ACC112 (cell line): Measurements from ENCODE around the gene C4BPA.

Source experiments
- H2AFZ ChIP-seq: fragments of 200-600 bp; sonication (generic); one replicate; pipeline ENCODE4 v1.6.0; 2017; ENCODE audit warnings: antibody characterized with exemption, low read length; ENCODE audit not compliant: unreplicated experiment
- H3K27ac ChIP-seq: fragments of 200-600 bp; sonication (generic); 2 replicates; pipeline ENCODE4 v1.5.1; 2014; ENCODE audit warnings: low read depth, mild to moderate bottlenecking, antibody characterized with exemption, low read length, moderate library complexity
- H3K27me3 ChIP-seq: fragments of 200-600 bp; sonication (generic); 2 replicates; pipeline ENCODE4 v1.6.1; 2014; ENCODE audit warnings: mild to moderate bottlenecking, antibody characterized with exemption, low read length, moderate library complexity, mixed read lengths; ENCODE audit not compliant: insufficient read depth
- H3K36me3 ChIP-seq: fragments of 200-600 bp; sonication (generic); 2 replicates; pipeline ENCODE4 v1.6.1; 2016; ENCODE audit warnings: mild to moderate bottlenecking, antibody characterized with exemption, low read length, moderate library complexity, mixed read lengths; ENCODE audit not compliant: insufficient read depth
- H3K4me1 ChIP-seq: fragments of 200-600 bp; sonication (generic); one replicate; pipeline ENCODE4 v1.6.1; 2016; ENCODE audit warnings: low read length, mixed read lengths; ENCODE audit not compliant: insufficient read depth, unreplicated experiment, control insufficient read depth
- H3K4me3 ChIP-seq: fragments of 200-600 bp; sonication (generic); 2 replicates; pipeline ENCODE4 v1.5.1; 2014; ENCODE audit warnings: mild to moderate bottlenecking, low read depth, low read length
- H3K79me2 ChIP-seq: fragments of 200-600 bp; sonication (generic); one replicate; pipeline ENCODE4 v1.6.0; 2016; ENCODE audit warnings: low read length; ENCODE audit not compliant: control insufficient read depth, unreplicated experiment, insufficient read depth

Gene C4BPA

DNA sequence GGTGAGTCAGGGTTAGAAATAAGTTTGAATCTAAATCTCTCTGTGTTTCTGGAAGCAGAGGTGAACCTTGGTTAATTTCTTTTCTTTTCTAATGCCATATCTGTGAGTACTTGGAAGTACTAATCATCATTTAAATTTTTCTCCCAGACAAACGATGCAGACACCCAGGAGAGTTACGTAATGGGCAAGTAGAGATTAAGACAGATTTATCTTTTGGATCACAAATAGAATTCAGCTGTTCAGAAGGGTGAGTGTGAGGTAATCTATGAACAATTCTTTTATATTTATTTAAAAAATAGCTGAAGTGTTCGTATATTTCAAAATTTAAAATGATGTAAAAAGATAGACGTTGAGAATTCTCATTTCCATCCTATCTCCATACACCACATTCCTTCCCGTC is 11.2 kb downstream of the C4BPA start:
- Histone ChIP-seq H3K4me3 (no peak overlapping the region), H3K4me1 (no peaks in the 10 kb centered on the region), H3K27ac (no peak overlapping the region), H3K36me3 (no peaks in the 10 kb centered on the region), H3K79me2 (no peaks in the 10 kb centered on the region), H2AFZ (no peak overlapping the region), H3K27me3 (peaks cover 20% of the 10 kb centered on the region; the same call in 1 of the 2 replicates)

DNA sequence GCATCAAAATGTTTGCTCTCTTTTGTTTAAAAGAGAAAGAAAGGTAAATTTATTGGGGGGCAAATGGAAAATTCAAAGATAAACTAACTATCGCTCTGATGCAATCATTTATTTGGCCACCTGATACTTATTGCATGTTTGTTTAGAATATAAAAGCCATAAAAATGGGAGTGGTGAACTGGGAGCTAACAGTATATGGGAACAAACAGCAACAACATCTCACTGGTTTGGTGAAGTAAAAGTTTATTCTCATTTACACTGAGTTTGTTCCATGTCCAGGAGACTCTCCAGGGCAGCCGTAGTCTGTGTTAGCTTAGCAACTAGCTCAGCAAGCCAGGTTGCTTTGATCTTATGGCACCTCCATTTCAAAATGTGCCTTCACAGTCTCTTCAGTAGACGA is 20.4 kb downstream of the C4BPA start:
- Histone ChIP-seq H3K27ac (no peak overlapping the region), H3K36me3 (no peaks in the 10 kb centered on the region), H3K4me3 (no peak overlapping the region), H3K27me3 (peaks cover 12% of the 10 kb centered on the region; the same call in 1 of the 2 replicates), H3K79me2 (no peaks in the 10 kb centered on the region), H2AFZ (no peak overlapping the region), H3K4me1 (no peaks in the 10 kb centered on the region)

DNA sequence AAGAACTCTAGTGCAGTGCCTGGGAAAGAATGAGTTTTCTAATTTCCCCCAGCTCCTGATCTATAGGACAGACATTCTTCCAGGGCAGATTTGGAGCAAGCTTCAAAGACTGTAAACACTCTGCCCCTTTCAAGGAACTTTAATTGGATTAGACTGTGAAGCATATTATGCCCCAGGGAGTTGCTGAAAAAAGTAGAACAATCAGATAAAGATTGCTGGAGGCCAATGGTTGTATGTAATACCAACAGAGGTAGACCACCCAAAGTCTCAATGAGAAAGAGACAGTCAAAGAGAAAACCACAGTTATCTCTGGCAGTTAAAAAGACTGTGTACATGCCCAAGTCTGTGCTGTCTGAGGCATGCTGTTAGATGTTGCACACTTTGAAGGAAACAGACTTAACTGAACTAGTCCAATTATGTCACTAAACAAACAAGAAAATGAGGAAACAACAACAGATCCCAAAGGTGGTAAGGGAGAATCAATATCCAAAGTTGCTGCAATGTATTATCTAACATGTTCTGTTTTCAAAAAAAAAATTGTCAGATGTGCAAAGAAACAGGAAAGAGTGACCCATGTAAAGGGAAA is 24.4 kb downstream of the C4BPA start:
- H3K27ac ChIP-seq, result no peak overlapping the region
- no peak overlapping the region for H2AFZ ChIP-seq
- peaks cover 22% of the 10 kb centered on the region; the same call in 1 of the 2 replicates for H3K27me3 ChIP-seq
- H3K4me3 ChIP-seq, result no peak overlapping the region
- H3K79me2 ChIP-seq, result no peaks in the 10 kb centered on the region
- no peaks in the 10 kb centered on the region for H3K4me1 ChIP-seq
- no peaks in the 10 kb centered on the region for H3K36me3 ChIP-seq

DNA sequence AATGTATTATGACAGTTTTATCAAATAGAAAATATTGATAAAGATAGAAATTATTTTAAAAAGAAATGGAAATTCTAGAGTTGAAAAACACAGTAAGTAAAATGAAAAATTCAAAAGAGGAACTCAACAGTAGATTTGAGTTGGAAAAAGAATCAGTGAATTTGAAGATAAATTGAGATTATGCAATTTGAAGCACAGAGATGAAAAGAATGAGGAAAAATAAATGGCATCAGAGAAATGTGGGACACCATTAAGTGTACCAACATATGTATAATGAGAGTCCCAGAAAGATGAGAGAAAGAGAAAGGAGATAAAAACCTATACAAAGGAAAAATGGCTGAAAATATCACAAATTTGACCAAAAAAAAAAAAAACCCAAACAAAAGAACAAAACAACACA is 25.0 kb downstream of the C4BPA start:
- Histone ChIP-seq H3K36me3 (no peaks in the 10 kb centered on the region), H3K4me3 (no peak overlapping the region), H3K27ac (no peak overlapping the region), H3K27me3 (peaks cover 20% of the 10 kb centered on the region; the same call in 1 of the 2 replicates), H3K79me2 (no peaks in the 10 kb centered on the region), H2AFZ (no peak overlapping the region), H3K4me1 (no peaks in the 10 kb centered on the region)

DNA sequence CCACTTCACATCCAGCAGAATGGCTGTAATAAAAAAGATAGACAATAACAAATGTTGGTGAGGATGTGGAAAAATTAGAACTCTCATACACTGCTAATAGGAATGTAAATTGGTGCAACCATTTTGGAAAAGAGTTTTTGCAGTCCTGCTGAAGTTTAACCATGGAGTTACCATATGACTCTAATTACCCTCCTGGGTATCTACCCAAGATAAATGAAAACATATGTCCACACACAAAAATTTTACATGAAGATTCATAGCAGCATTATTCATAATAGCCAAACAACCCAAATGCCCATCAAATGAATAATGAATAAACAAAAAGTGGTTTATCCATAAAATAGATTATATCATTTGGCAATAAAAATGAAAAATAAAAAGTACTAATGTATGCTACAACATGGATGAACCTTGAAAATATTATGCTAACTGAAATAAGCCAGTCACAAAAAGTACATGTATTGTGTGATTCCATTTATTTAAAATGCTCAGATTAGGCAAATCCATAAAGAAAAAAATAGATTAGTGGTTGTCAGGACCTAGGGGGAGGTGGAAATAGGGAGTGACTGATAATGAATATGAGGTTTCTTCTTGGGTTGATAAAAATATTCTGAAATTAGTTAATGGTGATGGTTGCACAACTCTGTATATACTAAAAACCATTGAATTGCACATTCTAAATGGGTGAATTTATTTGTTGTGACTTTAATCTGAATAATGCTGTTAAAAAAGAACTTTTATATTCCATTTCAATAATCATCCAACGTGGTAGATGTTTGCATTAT is 26.4 kb downstream of the C4BPA start:
- H3K79me2 ChIP-seq, result no peaks in the 10 kb centered on the region
- H3K36me3 ChIP-seq, result no peaks in the 10 kb centered on the region
- H2AFZ ChIP-seq, result no peak overlapping the region
- no peaks in the 10 kb centered on the region for H3K4me1 ChIP-seq
- H3K27me3 ChIP-seq, result peaks cover 10% of the 10 kb centered on the region; the same call in 1 of the 2 replicates
- H3K4me3 ChIP-seq, result no peak overlapping the region
- H3K27ac ChIP-seq, result no peak overlapping the region

DNA sequence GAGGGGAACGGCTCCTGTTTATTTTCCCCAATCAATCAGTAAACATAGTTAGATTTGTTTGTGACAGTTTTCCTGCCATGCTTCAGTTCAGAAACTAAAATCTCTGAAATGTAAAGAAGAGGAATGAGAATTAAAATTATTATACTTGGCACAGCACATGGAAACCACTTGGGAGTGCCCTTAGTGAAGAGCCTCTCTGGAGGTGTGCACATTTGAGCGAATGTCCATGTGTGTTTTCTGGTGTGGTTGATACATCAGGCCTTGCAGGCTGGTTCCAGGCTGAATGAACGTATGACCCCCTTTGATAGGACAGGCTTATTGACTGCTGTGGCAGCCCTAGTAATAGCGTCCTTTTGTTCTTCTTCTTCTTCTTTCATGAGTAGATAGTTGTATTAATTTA is 27.1 kb downstream of the C4BPA start:
- Histone ChIP-seq H3K79me2 (no peaks in the 10 kb centered on the region), H3K36me3 (no peaks in the 10 kb centered on the region), H3K27me3 (peaks cover 10% of the 10 kb centered on the region; the same call in 1 of the 2 replicates), H3K4me3 (no peak overlapping the region), H2AFZ (no peak overlapping the region), H3K4me1 (no peaks in the 10 kb centered on the region), H3K27ac (no peak overlapping the region)

DNA sequence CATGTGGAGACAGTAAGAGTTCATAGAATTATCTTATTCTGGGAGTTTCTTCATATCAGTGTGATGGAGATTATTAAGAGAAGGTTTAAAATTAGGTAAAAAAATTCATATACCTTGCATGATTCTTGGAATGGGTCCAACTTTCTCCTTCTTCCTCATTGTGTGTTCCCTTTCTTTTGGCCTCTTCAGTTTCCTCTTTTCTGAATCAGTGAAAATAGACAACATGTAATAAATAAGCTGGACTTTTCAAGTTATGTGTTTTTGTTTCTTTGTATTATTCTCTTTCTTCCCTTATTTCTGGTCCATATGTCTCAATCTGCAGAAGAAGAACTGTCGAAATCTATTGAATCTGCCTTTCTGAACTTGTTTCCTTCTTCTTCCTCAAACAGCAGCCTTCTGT is 30.5 kb downstream of the C4BPA start:
- Histone ChIP-seq H2AFZ (no peak overlapping the region), H3K27me3 (peaks cover 10% of the 10 kb centered on the region; the same call in 1 of the 2 replicates), H3K4me1 (no peaks in the 10 kb centered on the region), H3K27ac (no peak overlapping the region), H3K4me3 (no peak overlapping the region), H3K36me3 (no peaks in the 10 kb centered on the region), H3K79me2 (no peaks in the 10 kb centered on the region)

DNA sequence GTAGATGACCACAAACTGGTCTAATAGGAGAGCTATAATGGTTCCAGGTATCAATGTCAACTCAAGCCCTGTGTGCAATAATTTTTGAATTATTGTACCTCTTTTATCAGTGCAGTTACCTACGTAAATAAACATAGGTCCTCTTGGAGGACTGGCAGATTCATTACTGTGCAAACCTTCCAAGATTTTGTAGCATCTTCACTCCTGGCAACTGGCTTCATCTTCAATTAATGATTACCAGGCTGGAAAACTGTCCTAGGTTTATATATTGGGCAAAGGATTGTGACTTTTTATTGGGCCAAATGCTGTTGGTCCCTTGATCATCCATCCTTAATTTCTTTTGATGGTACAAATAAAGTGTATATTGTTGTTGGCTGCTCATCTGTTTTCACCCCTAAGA is 35.6 kb downstream of the C4BPA start:
- H3K79me2 ChIP-seq, result no peaks in the 10 kb centered on the region
- no peak overlapping the region for H3K4me3 ChIP-seq
- no peak overlapping the region for H2AFZ ChIP-seq
- no peaks in the 10 kb centered on the region for H3K36me3 ChIP-seq
- no peaks in the 10 kb centered on the region for H3K4me1 ChIP-seq
- H3K27me3 ChIP-seq, result peaks cover 4% of the 10 kb centered on the region; the same call in 1 of the 2 replicates
- no peak overlapping the region for H3K27ac ChIP-seq

DNA sequence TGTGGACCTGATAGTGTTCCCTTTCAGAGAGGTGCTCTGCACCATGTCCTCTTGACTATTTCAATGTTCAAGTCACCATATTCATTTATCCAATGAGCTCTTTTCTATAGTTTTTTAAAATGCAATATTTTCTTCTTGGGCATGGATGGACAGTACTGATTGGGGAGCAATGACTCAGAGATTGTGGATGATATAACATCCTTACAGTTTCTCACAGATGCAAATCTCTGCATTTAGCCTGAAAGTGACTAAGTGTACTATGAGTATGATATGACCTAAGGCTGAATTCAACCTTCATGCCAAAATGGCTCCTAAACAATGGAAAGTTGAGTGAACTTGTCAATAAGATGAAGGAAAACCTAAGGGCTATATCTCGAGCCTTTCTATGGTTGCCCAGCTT is 36.5 kb downstream of the C4BPA start:
- Histone ChIP-seq H3K4me3 (no peak overlapping the region), H2AFZ (no peak overlapping the region), H3K79me2 (no peaks in the 10 kb centered on the region), H3K4me1 (no peaks in the 10 kb centered on the region), H3K36me3 (no peaks in the 10 kb centered on the region), H3K27ac (no peak overlapping the region), H3K27me3 (peaks cover 7% of the 10 kb centered on the region; the same call in 1 of the 2 replicates)

DNA sequence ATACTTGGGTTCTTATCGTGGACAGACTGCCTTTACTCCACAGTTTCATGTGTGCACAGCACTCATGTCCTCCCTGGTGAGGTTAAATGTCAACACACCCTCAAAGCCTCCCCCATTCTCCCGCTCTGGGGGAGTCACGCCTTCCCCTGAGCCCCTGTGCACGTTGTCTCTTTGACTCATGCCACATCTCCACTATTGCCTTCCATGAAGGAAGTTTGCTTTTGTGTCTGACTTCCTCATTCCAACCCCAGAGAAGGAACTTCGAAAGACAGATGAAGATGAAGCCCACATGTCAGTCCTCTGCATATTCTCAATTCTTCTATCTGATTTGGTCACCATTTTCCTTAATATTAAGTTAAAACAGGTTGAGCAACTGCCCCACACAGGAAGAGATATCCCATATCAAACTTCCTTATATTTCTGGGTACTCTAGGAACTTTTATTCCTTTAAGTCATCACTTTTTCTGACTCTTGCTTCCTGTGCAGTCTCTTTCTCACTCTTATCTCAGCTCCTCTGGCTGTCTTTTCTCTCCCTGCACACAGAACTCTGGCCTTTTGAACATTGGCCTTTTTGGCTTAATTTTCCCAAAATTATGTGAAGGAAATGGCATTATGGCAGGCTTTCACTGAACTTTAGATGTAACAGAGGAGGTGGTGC is 41.5 kb downstream of the C4BPA start:
- Histone ChIP-seq H3K36me3 (no peaks in the 10 kb centered on the region), H3K4me3 (no peak overlapping the region), H3K79me2 (no peaks in the 10 kb centered on the region), H3K27me3 (peaks cover 10% of the 10 kb centered on the region), H3K27ac (no peak overlapping the region), H2AFZ (no peak overlapping the region), H3K4me1 (no peaks in the 10 kb centered on the region)
